GM21367 (cell line): ENCODE measurements around the gene SYNDIG1L.

Experiments used
- ATAC-seq: cut with Tn5 transposase; IDR thresholded peaks from one replicate; pipeline ENCODE4 v1.9.1; 2021; ENCODE audit not compliant: unreplicated experiment

The SYNDIG1L gene

DNA sequence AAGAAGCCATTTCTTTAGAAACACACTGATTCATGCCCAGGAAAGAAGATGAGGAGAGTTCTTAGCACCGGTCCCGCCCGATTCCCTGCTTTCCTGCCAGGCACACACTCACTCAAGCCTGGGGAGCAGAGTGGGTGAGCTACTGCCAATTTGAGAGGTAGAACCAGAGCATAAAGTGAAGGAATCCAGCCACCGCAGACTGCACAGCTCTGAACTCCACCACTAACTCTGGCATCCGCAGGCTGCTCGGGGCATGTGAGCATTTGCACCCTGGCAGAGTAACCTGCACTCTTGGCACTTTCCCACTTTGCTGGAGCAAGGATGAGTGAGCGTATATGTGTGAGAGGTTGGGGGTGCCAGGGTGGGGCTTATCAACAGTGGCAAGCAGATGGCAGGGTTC, 4.0 kb upstream of the SYNDIG1L start:
- no peak for ATAC-seq

DNA sequence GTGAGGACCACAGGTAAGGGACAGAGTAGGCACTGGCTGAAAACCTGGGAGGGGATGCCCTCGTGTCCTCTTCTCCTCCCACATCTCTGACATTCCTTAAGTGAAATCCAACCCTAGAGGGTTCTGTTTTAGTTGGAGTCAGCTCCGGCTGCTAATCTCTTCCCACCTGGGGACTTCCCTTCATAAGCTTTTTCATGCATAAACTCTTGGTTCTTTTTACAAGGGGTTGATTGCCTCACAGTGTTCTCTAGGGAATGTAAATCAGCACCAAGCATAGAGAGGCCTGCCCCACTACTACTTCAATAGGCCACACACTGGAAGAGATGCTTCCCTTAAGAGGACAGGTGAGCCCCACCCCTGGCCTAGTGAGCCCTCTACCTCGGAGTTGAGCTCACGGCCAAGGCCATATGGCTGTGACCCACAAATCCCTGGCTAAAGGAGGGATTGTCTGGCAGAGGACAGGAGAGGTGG, 3.2 kb upstream of the SYNDIG1L start:
- no peak for ATAC-seq

DNA sequence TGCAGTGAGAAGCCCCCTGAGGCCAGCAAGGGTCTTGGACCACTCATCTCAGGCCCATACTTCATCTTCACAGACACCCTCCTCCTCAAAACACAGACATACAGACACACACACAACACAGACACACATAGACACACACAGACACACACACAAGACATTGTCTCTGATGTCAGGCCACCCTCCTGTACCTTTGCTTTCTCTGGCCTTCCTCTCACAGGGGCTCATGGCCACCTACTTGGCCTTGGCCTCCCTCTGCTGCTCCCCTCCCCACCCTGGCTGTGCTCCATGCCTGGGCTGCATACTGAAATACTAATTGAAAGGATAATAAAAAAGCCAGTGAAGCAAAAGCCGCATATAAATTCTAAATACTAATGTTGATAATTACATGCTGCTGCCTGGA, 1.6 kb upstream of the SYNDIG1L start:
- ATAC-seq = no peak

DNA sequence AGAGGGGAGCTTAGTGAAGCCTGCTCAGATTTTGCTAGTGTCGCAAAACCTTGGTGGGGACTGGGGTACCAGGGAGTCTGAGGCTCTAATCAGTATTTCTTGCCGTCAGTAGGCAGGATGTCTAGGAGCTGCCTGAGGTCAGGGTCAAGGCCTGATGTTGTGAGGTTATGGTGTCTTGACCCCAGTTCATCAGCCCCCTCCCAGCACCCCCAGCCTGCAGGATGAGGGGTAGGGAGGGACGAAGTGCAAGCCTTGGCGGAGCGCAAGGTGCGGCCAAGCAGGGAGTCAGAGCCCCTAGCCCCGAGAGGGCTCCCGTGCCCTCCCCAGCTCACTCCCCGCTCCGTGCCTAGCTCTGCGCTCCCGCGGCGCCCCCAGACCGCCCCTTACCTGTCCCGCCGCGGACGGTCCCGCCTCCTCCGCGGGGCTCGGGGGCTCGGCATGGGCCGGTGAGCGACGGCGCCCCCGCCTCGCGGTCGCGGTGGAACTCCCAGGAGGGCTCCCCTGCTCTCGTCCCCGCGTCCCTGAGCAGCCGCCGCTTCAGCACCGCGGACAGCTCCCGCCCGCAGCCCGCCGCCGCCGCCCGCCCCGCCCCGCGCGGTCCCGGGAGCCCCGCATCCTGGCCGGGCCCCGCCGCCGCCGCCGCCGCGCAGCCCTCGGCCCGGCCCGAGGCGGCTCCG, 347 bp downstream of the SYNDIG1L start:
- ATAC-seq = no peak

DNA sequence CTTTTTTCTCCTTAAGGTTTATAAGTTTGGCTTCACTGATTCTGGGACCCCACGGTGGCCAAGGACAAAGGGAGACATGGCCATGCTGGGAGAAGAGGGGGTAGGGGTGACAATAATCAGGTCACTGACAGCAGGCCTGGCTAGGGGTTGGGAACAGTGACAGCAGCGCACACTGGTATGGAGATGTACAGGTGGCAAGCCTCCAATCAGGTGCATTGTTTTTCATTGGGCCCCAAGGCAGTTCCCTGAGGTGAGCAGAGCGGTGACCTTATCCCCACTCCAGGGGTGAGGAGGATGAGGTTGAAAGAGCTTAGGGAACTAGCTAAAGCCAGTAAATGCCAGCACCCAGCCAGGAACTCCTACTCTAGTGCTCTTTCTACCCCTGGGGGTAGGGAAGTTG, 1.4 kb downstream of the SYNDIG1L start:
- no peak for ATAC-seq

DNA sequence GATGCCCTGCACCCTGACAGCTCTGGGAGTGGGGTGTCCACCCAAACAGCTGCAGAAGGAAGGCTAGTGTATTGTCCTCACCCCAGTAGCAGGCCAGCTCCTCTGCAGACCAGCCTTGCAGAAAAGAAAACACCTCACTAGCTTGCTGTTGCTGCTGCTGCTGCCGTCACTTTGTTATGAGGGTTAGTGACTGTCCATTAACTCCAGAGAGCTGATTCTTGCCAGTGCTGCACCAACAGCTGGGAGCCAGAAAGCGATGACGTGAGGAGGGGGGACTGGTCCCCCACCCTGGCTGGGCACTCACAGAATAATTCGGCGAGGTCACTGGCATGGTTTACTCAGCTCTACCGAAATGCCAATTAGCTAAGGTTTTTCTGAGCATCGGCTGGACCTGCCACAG, 2.8 kb downstream of the SYNDIG1L start:
- no peak for ATAC-seq

DNA sequence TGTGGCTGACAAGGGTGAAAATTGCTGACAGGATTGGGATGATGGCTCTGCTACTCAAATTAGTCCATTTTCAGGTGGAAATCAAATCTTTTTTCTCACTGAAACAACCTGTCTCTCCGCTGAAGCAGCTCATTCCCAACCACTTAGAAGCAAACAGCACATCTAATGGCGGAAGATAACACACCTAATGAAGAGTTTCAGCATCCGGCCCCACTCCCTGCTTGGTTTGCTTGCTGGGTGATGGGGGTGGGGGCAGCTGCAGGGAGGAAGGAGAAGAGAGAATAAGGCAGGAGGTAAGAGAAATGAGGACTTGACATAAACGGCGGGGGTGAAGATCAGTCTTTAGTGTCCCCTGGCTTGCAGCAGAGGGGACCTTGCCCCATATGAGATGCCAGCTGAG, 4.0 kb downstream of the SYNDIG1L start:
- no peak for ATAC-seq

DNA sequence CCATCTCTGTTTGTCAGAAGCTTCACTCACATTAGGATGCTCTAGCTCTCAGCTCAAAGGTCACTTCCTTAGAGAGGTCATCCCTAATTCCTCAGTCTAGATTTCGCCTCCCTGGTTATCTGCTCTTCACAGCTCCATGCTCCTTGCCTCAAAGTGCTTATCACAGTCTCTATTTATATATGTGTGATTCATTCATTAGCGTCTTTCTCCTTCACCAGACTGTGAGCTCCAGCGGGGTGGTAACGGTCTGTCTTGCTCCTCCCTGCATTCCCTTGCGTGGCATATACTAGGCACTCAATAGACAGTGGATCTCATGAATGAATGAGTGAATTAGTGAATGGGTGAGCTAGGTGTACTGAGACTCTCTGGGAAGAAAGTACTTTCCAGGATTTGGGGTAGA, 6.9 kb downstream of the SYNDIG1L start:
- no peak for ATAC-seq

DNA sequence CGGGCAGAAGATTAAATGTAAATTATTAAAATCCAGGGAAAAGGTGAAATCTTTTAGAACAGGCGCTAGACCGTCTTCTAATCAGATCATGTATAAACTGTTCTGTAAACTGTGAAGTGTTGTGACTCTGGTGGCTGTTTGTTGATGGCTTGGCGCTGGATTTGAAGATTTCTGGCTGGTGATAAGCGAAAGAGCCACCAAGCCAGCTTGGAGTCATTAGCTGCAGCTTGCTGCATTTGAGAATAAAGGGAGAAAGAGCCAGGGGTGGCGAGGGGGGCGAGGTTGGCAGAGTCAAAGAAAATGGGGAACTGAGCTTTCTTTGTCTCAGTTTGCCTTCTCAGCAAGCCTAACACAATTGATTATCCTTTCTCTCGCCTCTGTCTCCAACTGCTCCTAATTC, 8.0 kb downstream of the SYNDIG1L start:
- no peak for ATAC-seq

DNA sequence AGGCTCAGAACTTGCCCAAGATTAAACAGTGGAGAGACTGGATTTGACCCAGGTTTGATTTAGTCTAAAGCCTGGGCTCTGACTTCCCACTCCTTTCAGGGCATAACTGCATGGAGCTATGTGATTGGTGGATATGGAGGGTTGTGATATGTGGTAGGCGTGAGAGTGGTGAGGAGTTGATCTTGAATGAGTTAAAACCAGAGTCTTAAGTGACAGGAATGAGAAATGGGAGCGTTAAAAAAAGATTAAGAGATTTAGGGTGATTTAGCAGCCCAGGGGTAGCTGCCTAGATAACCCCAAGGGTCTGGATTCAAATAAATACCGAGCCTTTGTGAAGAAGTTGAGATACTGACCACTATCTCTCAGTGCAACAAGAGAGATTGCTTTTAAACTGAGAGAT, 8.4 kb downstream of the SYNDIG1L start:
- ATAC-seq = no peak

DNA sequence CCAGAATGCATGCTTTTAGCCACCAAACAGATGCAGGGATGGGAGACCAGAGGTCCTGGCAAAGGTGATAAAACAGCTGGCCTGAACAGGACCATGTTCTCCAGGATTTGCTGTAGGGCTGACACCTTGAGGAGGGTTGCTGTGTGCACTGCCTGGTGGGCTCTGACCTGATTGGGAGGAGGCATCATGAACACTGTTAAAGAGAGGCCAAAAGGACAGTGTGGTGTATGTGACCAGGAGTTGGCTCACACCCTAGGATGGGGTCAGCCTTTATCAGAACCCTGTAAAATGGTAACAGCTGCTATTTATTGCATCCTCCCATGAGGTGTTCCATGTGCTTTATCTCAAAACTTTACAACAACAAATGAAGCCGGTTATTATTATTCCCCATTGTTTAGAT, 8.8 kb downstream of the SYNDIG1L start:
- no peak for ATAC-seq

DNA sequence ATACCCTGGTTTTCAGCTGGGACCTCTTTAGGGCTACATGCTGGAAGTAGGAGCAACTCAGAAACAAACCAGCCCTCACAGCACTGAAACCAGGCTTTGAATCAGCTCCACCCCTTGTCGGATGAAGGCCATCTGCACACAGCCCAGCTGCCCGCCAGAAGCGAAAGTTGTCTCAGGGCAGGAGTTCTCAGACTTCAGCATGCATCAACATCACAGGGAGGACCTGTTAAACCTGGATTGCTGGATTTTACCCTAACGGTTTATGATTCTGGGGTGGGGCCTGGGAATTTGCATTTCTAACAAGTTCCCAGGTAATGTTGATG, 10.9 kb downstream of the SYNDIG1L start:
- ATAC-seq = no peak

DNA sequence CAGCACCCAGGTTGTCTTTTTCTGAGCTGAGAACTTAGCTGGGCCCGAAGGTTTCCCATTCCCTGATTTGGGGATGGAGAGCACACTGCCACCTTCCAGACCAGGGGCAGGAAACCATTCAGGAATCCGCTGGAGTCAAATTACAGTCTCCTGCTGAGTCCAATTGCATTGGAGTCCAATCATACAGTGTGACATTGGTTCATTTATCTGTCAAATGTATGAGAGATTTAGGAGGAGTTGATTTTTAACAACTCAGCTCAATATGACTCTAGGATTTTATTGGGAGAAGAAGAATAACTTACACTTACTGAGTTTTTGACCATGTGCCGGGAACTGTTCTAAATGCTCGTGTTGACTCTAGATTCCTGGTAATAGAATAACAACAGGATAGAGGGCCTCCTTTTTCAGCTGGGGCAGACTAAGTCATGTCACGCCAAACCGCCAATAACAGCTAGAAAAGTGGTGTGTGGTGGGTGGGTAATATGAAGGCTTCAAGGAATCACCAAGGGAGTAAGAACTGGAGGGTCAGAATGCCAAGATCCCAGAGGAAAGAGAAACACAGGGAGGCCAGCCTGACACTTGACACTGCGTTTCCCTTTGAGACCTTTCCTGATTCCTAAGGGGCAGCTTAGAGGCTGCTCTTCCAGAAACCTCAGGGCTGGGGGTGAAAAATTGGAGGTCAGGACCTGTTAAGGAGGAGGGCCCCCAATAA, 11.5 kb downstream of the SYNDIG1L start:
- no peak for ATAC-seq

DNA sequence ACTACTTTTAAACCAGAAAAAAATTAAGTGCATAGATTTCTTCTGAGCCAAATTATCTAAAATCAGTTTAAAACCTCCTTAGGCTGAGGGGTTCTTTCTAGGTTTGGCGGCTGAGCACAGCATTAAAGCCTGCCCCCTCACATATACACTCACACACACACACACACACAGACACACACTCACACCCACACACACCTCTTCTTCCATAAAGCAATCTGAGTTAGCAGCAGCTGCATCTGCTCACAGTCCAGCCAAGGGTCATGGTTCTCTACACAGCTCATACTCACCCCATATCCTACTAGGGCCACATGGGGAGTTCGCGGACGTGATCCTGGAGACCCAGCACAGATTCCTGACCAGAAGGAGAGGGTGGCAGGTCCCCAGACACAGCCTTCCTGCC, 12.4 kb downstream of the SYNDIG1L start:
- no peak for ATAC-seq

DNA sequence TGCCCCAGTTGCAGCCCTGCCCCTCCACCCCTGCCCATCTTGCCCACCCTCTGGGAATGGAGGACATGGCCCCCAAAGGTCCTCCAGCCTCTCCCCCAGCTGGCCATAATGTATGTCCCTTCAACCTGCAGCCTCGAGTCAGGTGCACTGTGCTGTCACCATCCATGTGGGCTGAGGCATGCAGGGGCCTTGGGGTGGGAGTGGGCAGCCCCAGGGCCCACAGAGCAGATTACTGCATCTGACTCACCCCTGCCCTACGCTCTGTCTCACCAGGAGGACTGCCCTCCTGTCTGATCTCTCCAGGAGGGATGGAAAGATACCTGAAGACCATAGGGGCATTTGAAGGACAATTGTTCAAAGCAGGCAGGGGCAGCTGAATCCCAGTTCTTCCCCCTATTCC, 13.3 kb downstream of the SYNDIG1L start:
- no peak for ATAC-seq

DNA sequence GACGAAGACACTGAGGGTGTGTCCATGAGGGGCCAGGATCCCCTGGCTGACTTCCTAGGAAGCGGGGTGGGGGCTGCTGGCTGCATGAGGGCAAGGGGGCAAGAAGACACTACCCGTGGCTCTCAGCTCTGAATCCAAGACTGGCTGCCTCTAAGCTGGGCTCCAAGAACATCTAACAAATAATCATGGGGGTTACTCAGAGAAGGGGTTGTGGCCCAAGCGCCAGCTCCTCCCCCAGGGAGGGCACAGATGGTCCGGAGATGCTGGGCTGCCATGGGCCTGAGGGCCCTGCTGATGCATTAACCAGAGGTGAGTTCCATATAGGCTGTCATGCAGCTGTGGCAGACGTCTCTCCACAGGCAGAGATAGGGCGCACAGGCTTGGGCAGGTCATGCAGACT, 14.3 kb downstream of the SYNDIG1L start:
- ATAC-seq = no peak

DNA sequence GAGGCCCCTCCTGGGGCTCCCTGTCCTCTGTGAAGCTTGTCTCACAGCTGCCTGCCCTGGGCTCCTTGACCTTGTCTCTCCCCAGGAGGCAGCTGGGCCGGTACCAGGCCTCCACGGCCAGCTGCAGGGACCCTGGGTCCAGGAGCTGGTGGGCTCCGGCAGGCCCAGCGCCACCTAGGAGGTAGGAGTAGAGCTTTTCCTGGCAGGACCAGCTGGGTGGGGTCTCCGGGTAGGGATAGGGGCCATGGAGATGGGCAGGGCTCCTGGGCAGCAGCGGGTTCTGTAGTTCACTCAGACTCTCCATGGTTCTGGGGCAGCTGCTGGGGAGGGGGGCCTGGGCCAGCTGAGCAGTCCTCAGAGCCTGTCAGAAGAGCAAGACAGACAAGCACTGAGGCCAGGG, 16.6 kb downstream of the SYNDIG1L start:
- ATAC-seq = no peak

DNA sequence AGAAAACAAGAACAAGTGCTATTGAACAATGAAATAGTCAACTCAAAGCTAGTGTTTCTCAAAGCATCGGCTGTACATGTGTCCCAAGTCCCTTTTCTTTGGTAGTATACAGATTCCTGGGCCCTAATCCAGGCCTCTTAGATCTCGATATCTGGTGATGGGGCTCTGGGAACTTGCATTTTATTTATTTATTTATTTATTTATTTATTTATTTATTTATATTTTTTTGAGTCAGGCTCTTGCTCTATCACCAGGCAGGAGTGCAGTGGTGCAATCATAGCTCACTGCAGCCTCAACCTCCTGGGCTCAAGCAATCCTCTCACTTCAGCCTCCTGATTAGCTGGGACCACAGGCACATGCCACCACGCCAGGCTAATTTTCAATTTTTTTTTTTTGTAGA, 17.1 kb downstream of the SYNDIG1L start:
- ATAC-seq = no peak

DNA sequence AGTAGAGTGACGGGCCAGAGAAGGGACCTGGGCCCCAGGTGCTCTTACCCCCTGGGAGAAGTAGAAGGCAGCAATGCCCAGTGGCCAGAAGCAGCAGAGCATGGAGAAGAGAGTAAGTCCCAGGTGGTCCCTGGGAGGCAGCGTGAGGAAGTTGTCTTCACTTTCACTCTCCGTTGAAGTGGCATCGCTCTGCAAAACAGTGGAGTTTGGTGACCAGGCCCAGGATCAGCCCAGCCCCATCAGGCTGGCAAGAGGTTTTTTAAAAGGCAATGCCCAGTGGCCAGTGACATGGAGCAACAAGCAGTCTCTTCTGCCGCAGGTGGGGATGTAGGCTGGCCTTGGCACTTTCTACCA, 18.2 kb downstream of the SYNDIG1L start:
- ATAC-seq = no peak

DNA sequence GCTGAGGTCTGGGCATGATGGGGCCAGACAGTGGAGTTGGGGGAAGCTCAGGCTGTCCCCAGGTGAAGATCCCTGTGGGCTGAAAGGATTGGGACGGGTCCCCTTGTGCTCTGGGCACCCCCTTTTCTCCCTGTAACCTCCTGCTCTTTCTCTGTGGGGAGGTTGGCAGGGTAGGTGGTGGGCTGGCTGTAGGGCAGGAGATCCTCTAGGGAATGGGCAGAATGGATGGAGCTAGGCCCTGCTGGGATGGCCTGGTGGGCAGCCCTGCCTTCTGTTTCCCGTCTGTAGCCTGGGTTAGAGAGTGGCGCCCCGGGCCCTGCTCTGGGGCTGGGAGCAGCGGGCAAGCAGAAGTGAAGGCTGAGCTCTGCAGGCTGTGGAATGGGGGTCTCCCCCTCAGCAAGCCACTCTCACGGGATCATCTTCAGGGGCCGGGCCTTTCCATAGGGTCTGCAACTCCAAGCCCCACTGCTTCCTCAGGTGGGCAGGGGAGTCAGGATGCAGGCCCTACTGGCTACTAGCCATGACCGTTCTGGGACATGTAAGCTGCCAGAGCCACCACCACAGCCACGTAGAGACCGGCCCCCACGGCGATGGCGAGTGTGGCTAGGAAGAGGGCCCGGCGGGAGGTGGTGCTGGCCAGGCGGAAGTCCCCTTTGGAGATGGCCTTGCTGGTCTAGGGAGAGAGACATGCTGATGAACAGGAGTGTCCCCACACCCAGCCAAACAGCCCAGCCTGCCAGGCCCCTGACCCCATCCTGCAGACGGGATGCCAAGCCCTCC, 18.8 kb downstream of the SYNDIG1L start:
- ATAC-seq = no peak

DNA sequence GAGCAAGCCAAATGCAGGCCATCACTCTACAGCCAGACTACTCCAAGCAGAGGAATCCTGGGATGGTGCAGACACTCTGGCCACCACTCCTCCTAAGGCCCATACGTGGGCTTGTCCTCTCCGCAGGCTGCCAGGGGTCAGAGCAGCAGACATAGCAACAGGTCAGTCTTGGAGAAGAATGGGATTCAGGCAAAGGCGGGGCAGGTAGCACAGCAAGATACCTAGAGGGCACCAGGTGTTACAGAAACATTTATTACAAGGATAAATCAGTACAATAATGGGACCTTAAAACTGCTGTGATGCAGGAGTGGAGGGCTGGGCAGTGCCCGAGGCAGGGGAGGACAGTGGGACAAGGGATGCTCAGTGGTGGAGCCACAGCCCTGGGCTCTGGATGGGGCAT, 20.3 kb downstream of the SYNDIG1L start:
- ATAC-seq = no peak

DNA sequence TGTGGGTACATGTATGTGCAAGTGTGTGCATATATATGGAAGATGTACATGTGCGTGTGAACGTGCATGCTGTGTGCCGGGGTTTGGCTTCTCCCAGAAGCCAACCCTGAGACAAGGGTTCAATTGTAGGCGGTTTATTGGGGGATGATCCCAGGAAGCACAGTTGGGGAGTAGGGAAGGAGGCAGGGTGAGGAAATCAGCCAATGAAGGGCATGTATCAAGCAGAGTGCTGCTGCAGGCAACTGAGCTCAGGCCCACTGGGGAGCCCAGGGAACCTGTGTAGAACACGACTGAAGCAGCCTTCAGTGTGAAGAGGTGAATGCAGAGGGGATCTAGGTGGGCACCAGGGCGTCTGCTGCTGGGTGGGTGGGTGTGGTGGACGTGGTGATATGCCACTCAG, 21.6 kb downstream of the SYNDIG1L start:
- no peak for ATAC-seq
